ENCODE measurements around the gene PKNOX1.
"Not testable (repeated sequence)": the region's sequence is repeated elsewhere in the genome, so short reads cannot be mapped to it uniquely, and the experiment has no call there.

The PKNOX1 gene

GRCh38 chr21:43021191-43021590 lies 46.8 kb downstream of the PKNOX1 start:
- no peak for DNase-seq

GRCh38 chr21:43021756-43022600 lies 47.6 kb downstream of the PKNOX1 start:
- no peak for DNase-seq

DNA sequence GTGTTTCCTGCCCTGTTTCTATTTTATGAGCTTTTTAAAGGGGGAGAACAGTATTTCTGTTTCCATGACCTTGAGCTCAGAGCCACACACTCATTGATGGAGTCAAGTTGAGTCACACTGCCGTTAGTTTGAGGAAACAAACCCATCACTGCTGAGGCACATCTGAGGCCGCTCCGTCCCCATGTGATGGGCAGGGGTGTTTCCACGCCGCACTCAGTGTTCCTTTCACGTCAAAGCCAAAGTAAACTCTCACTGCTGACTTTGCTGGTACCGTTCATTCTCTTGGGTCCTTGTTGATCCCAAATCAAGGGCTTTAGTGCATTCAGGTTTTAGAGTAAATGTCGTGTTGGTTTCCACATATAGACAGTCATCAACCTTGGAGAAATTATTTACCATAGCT lies 48.8 kb downstream of the PKNOX1 start:
- no peak for DNase-seq

DNA sequence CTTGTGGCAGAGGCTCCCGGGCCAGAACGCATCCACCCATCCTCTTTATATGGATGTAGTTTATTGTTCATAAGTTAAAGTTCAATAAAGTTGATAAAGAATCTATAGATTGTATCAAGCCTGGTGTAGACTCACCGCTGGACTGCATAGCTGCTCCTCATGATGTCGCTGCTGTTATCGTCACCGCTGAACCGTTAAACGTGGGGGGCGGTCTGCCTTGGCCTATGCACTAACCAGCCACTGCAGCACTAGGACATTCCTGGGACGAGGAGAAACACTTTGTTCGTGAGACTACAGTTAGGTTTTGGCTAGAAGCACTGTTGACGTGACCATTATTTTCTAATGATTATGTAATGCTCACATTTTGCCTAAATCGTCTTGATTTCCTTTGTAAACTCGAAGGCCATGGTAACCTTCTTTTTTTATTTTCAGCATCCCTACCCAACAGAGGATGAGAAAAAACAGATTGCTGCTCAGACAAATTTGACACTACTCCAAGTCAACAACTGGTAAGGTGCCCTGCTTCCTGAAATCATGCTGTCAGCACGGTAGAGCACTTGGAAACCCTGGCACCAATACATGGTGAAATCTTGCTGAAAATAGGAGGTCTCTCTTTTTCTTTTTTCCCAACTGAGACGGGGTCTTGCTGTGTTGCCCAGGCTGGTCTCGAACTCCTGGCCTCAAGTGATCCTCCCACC lies 50.2 kb downstream of the PKNOX1 start:
- DNase-seq: no peak

DNA sequence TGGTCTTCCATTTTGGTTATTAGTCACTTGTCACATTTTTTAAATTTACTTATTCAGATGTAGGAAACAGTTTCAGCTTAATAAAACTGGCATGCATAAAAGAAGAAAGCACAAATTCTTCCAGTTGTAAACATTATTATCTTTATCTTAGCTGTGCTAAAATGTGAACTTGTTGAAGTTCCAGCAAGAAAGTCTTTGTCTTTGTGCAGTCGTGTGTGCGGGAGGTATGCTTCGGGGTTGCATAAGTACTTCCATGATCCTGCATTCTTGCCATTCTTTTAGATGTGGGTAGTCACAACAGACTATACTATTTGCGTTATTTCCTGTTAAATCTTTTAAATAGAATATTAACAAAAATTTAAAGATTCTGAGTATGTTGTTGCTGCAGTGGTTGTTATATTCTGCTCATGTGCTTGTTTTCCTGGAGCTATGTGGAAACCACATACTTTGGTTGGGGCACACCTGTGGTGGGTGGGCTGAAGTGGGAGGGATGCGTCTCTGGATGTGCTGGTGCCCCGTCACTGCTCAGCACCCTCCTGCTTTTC lies 51.3 kb downstream of the PKNOX1 start:
- no peak for DNase-seq

DNA sequence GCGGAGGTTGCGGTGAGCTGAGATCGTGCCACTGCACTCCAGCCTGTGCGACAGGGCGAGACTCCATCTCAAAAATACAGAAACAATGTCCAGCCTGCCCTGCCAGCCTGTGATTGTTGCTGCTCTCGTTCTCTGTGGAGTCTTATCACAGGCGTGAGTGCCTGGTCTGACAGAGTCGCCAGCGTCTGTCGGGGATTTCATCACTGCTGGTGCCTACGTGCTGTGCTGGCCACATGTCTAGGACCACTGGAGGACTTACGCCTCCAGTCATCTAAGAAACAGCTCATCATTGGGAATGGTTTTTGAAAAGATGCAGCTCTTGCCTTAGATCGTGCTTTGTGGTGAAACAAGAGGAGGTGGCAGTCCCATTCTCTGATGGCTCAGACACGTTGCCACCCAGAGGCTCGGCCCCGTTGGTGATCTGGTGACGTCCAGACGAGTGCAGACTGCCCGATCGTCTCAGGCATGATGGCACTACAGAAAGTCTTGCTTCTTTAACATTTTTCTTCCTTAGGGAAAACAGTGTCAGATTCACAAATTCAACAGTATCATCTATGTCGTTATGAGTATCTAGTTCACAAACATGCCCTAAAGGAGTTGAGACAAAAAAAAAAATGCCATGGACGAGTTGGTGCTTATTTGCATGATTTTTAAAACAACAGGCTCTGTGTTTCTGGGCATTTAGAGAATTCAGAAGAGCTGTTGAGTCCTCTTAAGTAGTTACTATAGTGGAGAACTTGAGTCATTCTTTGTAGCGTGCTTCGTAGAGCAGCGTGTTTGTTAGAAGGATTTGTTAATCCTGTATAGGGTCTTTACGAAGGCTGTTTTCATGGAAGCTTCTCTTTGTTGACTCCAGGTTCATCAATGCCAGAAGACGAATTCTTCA lies 53.7 kb downstream of the PKNOX1 start:
- no peak for DNase-seq

- DNase-seq: no peak
Observed at GRCh38 chr21:43029785-43030184, 55.4 kb downstream of the PKNOX1 start.

DNA sequence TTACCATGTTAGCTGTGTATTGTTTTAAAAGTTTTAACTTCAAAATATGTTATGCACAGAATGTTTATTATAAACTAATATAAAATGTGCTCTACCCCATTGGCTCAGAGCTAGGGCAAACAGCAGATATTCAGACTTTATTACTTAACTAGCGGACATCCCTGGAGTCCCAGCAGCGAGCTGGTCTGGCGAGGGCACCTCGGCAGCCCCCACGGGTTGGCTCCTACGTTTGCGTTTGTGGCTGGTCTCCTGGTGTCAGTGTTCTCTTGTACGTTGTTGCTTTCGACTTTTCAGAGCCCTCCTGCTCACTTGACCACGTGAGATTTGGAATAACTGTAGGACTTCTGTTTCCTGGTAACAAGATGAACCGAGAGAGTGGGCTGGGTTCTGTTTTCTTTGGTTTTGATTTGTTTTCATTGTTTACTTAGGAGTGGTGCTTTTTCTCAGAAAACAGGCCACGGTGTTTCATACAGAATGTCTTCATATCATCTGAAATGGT lies 56.8 kb downstream of the PKNOX1 start:
- no peak for DNase-seq

DNA sequence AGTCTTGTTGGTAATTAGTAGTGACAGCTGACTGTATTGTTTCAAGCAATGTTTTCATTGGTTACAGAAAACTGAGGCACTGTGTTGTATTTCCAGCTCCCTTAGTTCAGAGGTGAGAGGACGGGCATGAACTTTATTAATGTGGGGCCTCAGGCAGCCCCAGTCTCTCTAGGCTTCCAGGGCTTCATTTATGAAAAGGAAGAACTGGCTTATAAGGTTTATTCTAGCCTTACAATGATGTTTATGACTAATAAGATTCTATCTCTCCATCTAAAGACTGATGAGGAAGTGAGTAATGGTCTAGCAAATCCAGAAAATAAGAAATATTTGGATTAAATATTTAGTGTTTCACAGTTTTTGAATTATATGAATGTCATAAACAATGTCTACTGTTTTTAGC lies 59.7 kb downstream of the PKNOX1 start:
- DNase-seq: no peak

GRCh38 chr21:43034826-43035225 lies 60.5 kb downstream of the PKNOX1 start:
- DNase-seq: no peak

GRCh38 chr21:43036889-43037288 lies 62.5 kb downstream of the PKNOX1 start:
- DNase-seq: not testable (repeated sequence)

GRCh38 chr21:43037918-43038658 lies 63.7 kb downstream of the PKNOX1 start:
- not testable (repeated sequence) for DNase-seq

DNA sequence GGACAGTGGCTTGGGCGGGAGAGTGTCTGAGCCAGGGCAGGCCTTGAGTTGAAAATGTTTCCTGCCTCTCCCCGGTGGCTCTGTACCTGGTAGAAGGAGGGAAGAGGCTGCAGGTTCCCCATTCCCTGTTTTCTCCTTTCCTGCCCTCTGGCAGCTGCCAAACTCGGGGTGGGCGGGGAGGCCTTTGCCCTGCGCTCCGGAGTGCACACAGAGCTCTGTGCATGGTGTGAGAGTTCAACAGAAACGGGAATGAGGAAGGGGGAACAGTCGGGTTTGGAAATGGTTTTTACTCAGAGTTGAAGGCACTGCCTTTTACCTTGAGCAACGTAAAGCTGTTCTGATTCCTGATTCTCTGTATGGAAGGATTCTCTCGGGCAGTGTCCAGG lies 64.3 kb downstream of the PKNOX1 start:
- peak; percentile 32 to 33 for DNase-seq

DNA sequence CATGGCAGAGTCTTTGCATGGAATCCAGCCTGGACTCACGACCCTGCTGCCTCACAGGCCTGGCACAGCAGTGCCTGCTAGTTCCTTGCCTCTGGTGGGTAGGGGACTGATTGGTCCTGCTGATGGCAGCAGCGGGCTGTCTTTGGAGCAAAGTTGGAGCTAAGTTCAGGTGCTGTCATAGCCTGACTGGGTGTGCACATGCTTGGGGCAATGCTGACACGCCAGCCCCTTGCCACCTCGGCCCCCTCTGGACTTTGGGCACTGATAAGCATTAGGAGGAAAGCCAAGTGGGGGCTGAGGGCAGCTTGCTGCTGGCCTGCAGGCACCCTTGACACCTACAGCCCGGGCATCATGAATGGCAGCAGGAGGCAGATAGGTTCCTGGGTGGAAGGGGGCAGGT lies 67.8 kb downstream of the PKNOX1 start:
- not testable (repeated sequence) for DNase-seq

DNA sequence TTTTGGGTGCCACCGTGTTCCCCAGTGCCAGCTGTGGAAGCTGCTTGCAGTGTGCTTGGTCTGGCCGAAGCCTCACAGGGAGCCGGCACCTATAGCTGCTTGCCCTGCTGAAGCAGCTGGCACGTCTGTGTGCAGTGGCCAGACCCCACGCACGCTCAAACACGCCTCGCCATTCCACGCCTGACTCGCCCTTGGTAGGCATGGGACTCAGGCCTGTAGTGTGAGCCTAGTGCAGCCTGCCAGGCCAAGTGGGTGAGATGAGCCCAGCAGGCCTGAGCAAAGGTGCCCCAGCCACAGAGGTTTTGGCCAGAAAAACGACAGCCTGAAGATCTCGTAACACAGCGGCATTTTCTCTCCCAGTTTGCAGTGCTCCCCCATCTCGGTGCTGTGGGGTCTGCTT lies 68.9 kb downstream of the PKNOX1 start:
- not testable (repeated sequence) for DNase-seq

DNA sequence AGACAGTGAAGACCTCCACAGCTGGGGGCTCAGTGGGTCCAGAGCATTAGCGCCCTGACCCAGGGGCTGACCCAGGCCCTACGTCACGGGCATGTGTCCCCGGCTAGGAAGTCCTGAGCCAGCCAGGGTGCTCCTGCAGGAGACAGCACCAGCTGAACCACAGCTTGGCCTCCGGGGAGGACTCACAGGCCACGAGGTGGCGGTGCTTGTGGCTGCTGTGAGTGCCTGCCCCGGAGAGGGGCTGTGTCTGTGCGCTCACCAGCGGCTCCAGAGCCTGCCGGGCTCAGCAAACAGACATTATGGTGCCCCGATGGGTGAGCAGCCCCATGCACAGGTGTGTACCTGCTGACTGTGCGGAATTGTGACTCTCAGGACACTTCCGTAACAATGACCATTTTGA lies 70.2 kb downstream of the PKNOX1 start:
- not testable (repeated sequence) for DNase-seq

GRCh38 chr21:43045165-43045875 lies 71.0 kb downstream of the PKNOX1 start:
- DNase-seq: not testable (repeated sequence)

GRCh38 chr21:43045876-43046821 lies 71.8 kb downstream of the PKNOX1 start:
- DNase-seq: not testable (repeated sequence)

GRCh38 chr21:43053112-43053511 lies 78.8 kb downstream of the PKNOX1 start:
- not testable (repeated sequence) for DNase-seq
